ENCODE results near the gene CDHR5.

Gene CDHR5

GRCh38 chr11:595400-595799 lies 29.4 kb downstream of the CDHR5 start:
- no peak for TF ChIP-seq YY1 (IDR thresholded peaks at IDR 0.05; ENCODE audit: insufficient read depth, insufficient read length)
- no peak for TF ChIP-seq SUZ12 (IDR thresholded peaks at IDR 0.05; ENCODE audit: extremely low read depth, insufficient read depth, insufficient read length)
- TF ChIP-seq ZNF274 (IDR thresholded peaks at IDR 0.05; ENCODE audit: low read depth, low read length) = no peak
- Histone ChIP-seq H3K4me3 (ENCODE audit: insufficient read length, low read depth) (no peak overlapping the region), H3K36me3 (ENCODE audit: insufficient read depth, insufficient read length, low read length) (peaks cover 92% of the 10 kb centered on the region), H3K27me3 (ENCODE audit: insufficient read depth, insufficient read length) (no peaks in the 10 kb centered on the region), H3K4me1 (ENCODE audit: insufficient read depth, insufficient read length) (peaks cover 6% of the 10 kb centered on the region), H3K9ac (ENCODE audit: insufficient read length, low read depth) (no peak overlapping the region), H3K9me3 (ENCODE audit: insufficient read depth, low read length) (no peaks in the 10 kb centered on the region)
- DNase-seq (ENCODE audit: low read depth, low spot score) = no peak

DNA sequence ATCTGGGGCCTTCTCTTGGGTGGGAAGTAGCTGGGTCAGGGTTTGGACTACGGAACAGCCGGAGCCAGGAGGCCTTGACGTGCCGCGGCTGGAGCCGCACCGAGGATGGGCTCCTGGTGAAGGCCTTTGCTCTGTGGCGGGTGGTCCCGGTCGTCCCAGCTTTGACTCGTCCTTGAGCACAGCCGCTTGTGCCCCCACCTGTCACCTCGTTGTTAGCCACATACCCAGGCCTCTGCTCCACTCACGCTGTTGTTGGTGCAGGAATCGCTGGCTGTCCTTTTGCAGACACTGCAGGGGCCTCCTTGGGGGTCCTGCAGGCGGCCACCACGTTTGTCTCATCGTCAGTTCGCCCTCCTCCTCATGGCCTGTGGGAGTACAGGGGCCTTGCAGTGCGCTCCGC lies 31.4 kb downstream of the CDHR5 start:
- no peaks in the 10 kb centered on the region for H3K9me3 ChIP-seq (ENCODE audit: insufficient read depth, low read length)
- no peak overlapping the region for H3K4me3 ChIP-seq (ENCODE audit: insufficient read length, low read depth)
- no peaks in the 10 kb centered on the region for H3K27me3 ChIP-seq (ENCODE audit: insufficient read depth, insufficient read length)
- TF ChIP-seq YY1 (IDR thresholded peaks at IDR 0.05; ENCODE audit: insufficient read depth, insufficient read length) = no peak
- no peak for TF ChIP-seq ZNF274 (IDR thresholded peaks at IDR 0.05; ENCODE audit: low read depth, low read length)
- no peak for TF ChIP-seq SUZ12 (IDR thresholded peaks at IDR 0.05; ENCODE audit: extremely low read depth, insufficient read depth, insufficient read length)
- peaks cover 6% of the 10 kb centered on the region for H3K4me1 ChIP-seq (ENCODE audit: insufficient read depth, insufficient read length)
- DNase-seq (ENCODE audit: low read depth, low spot score) = no peak
- peaks cover 96% of the 10 kb centered on the region for H3K36me3 ChIP-seq (ENCODE audit: insufficient read depth, insufficient read length, low read length)
- H3K9ac ChIP-seq (ENCODE audit: insufficient read length, low read depth) = no peak overlapping the region

DNA sequence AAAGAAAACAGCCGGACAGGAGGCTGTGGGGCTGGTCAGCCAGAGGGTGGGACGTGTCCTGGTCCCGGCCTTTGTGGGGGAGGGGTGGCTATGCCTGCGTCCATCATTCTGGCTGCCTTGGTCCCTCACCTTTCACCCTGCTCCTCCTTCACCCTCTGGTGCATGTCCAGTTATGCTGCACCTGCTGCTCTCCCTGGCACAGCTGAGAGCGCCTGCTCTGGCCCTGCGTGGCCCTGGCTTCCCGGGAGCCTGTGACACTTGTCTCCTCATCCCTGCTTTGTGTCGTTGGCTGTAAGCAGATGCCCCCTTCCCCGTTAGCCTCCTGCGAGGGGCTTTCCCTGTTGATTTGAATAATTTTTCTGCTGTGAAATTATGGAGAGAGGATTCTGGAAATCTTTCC lies 31.8 kb downstream of the CDHR5 start:
- Histone ChIP-seq H3K27me3 (ENCODE audit: insufficient read depth, insufficient read length) (no peaks in the 10 kb centered on the region), H3K9me3 (ENCODE audit: insufficient read depth, low read length) (no peaks in the 10 kb centered on the region), H3K4me1 (ENCODE audit: insufficient read depth, insufficient read length) (peaks cover 6% of the 10 kb centered on the region), H3K4me3 (ENCODE audit: insufficient read length, low read depth) (no peak overlapping the region), H3K36me3 (ENCODE audit: insufficient read depth, insufficient read length, low read length) (peaks cover 95% of the 10 kb centered on the region), H3K9ac (ENCODE audit: insufficient read length, low read depth) (no peak overlapping the region)
- TF ChIP-seq YY1 (IDR thresholded peaks at IDR 0.05; ENCODE audit: insufficient read depth, insufficient read length) (no peak), SUZ12 (IDR thresholded peaks at IDR 0.05; ENCODE audit: extremely low read depth, insufficient read depth, insufficient read length) (no peak), ZNF274 (IDR thresholded peaks at IDR 0.05; ENCODE audit: low read depth, low read length) (no peak)
- DNase-seq (ENCODE audit: low read depth, low spot score) = no peak

DNA sequence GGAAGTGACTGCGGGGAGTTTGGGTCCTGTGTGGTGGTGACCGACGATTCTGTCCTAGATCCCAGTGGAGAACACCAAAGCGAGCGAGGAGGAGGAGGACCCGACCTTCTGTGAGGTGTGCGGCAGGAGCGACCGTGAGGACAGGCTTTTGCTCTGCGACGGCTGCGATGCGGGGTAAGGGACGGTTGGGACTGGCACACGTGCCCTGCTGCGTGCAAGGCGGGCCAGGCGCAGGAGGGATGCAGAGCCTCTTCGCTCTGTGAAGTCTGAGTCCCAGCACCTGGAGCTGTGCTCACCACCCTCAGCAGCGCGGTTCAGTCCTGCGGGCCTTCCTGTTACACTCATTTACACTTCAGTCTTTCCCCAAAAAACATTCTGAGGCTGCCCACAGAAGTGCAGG lies 32.3 kb downstream of the CDHR5 start:
- Histone ChIP-seq H3K4me1 (ENCODE audit: insufficient read depth, insufficient read length) (peaks cover 3% of the 10 kb centered on the region), H3K9ac (ENCODE audit: insufficient read length, low read depth) (no peak overlapping the region), H3K4me3 (ENCODE audit: insufficient read length, low read depth) (no peak overlapping the region), H3K9me3 (ENCODE audit: insufficient read depth, low read length) (no peaks in the 10 kb centered on the region), H3K27me3 (ENCODE audit: insufficient read depth, insufficient read length) (no peaks in the 10 kb centered on the region), H3K36me3 (ENCODE audit: insufficient read depth, insufficient read length, low read length) (peaks cover 95% of the 10 kb centered on the region)
- DNase-seq (ENCODE audit: low read depth, low spot score) = no peak
- TF ChIP-seq SUZ12 (IDR thresholded peaks at IDR 0.05; ENCODE audit: extremely low read depth, insufficient read depth, insufficient read length) = no peak
- no peak for TF ChIP-seq YY1 (IDR thresholded peaks at IDR 0.05; ENCODE audit: insufficient read depth, insufficient read length)
- TF ChIP-seq ZNF274 (IDR thresholded peaks at IDR 0.05; ENCODE audit: low read depth, low read length) = no peak

- no peak for TF ChIP-seq ZNF274 (IDR thresholded peaks at IDR 0.05; ENCODE audit: low read depth, low read length)
- TF ChIP-seq YY1 (IDR thresholded peaks at IDR 0.05; ENCODE audit: insufficient read depth, insufficient read length) = no peak
- no peak for TF ChIP-seq SUZ12 (IDR thresholded peaks at IDR 0.05; ENCODE audit: extremely low read depth, insufficient read depth, insufficient read length)
- H3K4me1 ChIP-seq (ENCODE audit: insufficient read depth, insufficient read length) = peaks cover 9% of the 10 kb centered on the region
- H3K9me3 ChIP-seq (ENCODE audit: insufficient read depth, low read length) = no peaks in the 10 kb centered on the region
- H3K4me3 ChIP-seq (ENCODE audit: insufficient read length, low read depth) = no peak overlapping the region
- DNase-seq (ENCODE audit: low read depth, low spot score) = no peak
- H3K9ac ChIP-seq (ENCODE audit: insufficient read length, low read depth) = no peak overlapping the region
- H3K36me3 ChIP-seq (ENCODE audit: insufficient read depth, insufficient read length, low read length) = peaks cover 96% of the 10 kb centered on the region
- no peaks in the 10 kb centered on the region for H3K27me3 ChIP-seq (ENCODE audit: insufficient read depth, insufficient read length)
These were observed 33.8 kb downstream of the CDHR5 start for GRCh38 chr11:590997-591396.

DNA sequence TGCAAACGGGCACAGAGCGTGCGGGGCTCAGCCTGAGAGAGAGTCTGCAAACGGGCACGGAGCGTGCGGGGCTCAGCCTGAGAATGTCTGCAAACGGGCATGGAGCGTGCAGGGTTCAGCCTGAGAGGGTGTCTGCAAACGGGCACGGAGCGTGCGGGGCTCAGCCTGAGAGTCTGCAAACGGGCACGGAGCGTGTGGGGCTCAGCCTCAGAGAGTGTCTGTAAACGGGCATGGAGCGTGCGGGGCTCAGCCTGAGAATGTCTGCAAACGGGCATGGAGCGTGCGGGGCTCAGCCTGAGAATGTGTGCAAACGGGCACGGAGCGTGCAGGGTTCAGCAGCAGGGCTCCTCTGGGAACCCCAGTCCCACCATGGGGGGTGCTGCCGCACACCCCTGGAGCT lies 35.0 kb downstream of the CDHR5 start:
- TF ChIP-seq YY1 (IDR thresholded peaks at IDR 0.05; ENCODE audit: insufficient read depth, insufficient read length) (no peak), ZNF274 (IDR thresholded peaks at IDR 0.05; ENCODE audit: low read depth, low read length) (no peak), SUZ12 (IDR thresholded peaks at IDR 0.05; ENCODE audit: extremely low read depth, insufficient read depth, insufficient read length) (no peak)
- peaks cover 87% of the 10 kb centered on the region for H3K36me3 ChIP-seq (ENCODE audit: insufficient read depth, insufficient read length, low read length)

GRCh38 chr11:587978-588380 lies 36.8 kb downstream of the CDHR5 start:
- peaks cover 84% of the 10 kb centered on the region for H3K36me3 ChIP-seq (ENCODE audit: insufficient read depth, insufficient read length, low read length)
- H3K4me3 ChIP-seq (ENCODE audit: insufficient read length, low read depth) = no peak overlapping the region
- no peak for DNase-seq (ENCODE audit: low read depth, low spot score)
- no peaks in the 10 kb centered on the region for H3K9me3 ChIP-seq (ENCODE audit: insufficient read depth, low read length)
- TF ChIP-seq ZNF274 (IDR thresholded peaks at IDR 0.05; ENCODE audit: low read depth, low read length) = no peak
- no peak for TF ChIP-seq YY1 (IDR thresholded peaks at IDR 0.05; ENCODE audit: insufficient read depth, insufficient read length)
- TF ChIP-seq SUZ12 (IDR thresholded peaks at IDR 0.05; ENCODE audit: extremely low read depth, insufficient read depth, insufficient read length) = no peak
- peaks cover 5% of the 10 kb centered on the region for H3K4me1 ChIP-seq (ENCODE audit: insufficient read depth, insufficient read length)
- H3K27me3 ChIP-seq (ENCODE audit: insufficient read depth, insufficient read length) = no peaks in the 10 kb centered on the region
- H3K9ac ChIP-seq (ENCODE audit: insufficient read length, low read depth) = no peak overlapping the region

More for the DNA sequence above, 35.0 kb downstream of the CDHR5 start:
- no peak for DNase-seq (ENCODE audit: low read depth, low spot score)
- Histone ChIP-seq H3K27me3 (ENCODE audit: insufficient read depth, insufficient read length) (no peaks in the 10 kb centered on the region), H3K9me3 (ENCODE audit: insufficient read depth, low read length) (no peaks in the 10 kb centered on the region), H3K4me3 (ENCODE audit: insufficient read length, low read depth) (no peak overlapping the region), H3K4me1 (ENCODE audit: insufficient read depth, insufficient read length) (peaks cover 9% of the 10 kb centered on the region), H3K9ac (ENCODE audit: insufficient read length, low read depth) (no peak overlapping the region)
